HEK293T (cell line): Measurements from ENCODE around the gene UPK3B.
"Not testable (repeated sequence)": the region's sequence is repeated elsewhere in the genome, so short reads cannot be mapped to it uniquely, and the experiment has no call there.

Experiments
- HDGF ChIP-seq: fragments of 450-650 bp; IDR thresholded peaks from 2 replicates; pipeline ENCODE4 v1.6.1; 2017; ENCODE audit warnings: antibody characterized with exemption, borderline replicate concordance
- SUZ12 ChIP-seq: fragments of 450-650 bp; IDR thresholded peaks from 2 replicates; pipeline ENCODE4 v1.6.1; 2016; ENCODE audit warnings: mild to moderate bottlenecking

DNA sequence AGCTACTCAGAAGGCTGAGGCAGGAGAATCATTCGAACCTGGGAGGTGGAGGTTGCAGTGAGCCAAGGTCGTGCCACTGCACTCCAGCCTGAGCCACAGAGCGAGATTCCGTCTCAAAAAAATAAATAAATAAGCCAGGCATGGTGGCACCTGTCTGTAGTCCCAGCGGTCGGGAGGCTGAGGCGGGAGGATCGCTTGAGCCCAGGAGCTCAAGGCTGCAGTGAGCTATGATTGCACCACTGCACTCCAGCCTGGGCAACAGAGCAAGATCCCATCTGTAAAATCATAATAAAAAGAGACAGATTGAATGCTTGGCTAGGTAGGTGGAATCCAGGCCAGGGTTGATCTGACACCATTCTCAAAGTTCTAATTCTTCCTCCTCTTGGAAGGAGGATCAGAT is 3.7 kb upstream of the UPK3B start:
- TF ChIP-seq HDGF, SUZ12: not testable (repeated sequence)
